ENCODE measurements around the gene SPRING1.
"Not testable (repeated sequence)": the region's sequence is repeated elsewhere in the genome, so short reads cannot be mapped to it uniquely, and the experiment has no call there.

The SPRING1 gene

DNA sequence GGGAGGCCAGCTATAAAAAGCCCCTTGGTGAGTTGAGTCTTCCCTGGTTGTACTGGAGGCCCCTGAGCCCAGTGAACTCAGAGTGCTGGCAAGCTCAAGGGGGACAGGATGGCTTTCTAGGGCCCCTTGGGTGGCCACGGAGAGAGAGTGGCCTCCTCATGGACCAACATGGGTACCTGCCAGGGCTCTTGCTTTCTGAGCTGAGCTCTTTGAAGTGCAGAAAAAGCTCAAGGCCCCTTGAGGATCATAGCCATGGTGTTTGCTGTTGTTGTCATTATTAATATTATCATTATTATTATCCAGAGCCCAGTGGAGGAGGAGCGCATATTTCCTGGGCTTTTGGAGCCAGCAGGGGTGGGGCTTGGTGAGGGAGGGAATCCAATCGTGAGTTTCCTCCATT, 6.9 kb upstream of the SPRING1 start:
- no peak for DNase-seq (ENCODE audit: low read depth, low spot score)
- no peak overlapping the region for H3K27ac ChIP-seq

DNA sequence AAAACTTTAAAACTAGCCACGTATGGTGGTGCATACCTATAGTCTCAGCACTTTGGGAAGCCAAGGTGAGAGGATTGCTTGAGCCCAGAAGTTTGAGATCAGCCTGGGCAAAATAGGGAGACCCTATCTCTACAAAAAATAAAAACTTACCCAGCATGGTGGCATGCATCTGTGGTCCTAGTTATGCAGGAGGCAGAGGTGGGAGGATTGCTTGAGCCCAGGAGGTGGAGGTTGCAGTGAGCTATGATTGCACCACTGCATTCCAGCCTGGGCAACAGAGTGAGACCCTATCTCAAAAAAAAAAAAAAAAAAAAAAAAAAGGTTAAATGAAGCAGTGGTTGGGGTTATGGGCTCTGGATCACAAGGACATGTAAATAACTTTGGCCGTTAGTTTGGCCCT, 4.9 kb upstream of the SPRING1 start:
- DNase-seq (ENCODE audit: low read depth, low spot score); H3K27ac ChIP-seq: not testable (repeated sequence)

DNA sequence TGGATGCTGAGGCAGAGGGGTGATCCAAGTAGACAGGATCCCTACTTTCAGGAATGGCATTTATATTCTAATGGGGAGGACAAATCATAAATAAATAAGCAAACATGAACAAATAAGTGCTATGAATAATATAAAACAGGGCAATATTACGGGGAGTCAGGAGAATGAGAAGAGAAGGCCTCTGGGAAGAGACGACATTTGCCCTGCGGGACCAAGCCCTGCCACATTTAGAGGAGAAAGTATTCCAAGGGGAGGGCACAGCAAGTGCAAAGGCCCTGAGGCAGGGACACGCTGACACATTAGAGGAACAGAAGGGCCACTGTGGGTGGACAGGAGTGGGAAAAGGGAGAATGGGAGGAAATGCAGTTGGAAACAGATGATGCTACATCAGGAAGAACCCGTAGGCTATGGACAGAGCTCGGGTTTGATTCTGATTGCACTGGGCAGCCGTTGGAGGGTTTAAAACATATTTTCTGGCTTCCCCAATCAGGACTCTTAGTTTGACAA, 1.6 kb upstream of the SPRING1 start:
- no peak for DNase-seq (ENCODE audit: low read depth, low spot score)

DNA sequence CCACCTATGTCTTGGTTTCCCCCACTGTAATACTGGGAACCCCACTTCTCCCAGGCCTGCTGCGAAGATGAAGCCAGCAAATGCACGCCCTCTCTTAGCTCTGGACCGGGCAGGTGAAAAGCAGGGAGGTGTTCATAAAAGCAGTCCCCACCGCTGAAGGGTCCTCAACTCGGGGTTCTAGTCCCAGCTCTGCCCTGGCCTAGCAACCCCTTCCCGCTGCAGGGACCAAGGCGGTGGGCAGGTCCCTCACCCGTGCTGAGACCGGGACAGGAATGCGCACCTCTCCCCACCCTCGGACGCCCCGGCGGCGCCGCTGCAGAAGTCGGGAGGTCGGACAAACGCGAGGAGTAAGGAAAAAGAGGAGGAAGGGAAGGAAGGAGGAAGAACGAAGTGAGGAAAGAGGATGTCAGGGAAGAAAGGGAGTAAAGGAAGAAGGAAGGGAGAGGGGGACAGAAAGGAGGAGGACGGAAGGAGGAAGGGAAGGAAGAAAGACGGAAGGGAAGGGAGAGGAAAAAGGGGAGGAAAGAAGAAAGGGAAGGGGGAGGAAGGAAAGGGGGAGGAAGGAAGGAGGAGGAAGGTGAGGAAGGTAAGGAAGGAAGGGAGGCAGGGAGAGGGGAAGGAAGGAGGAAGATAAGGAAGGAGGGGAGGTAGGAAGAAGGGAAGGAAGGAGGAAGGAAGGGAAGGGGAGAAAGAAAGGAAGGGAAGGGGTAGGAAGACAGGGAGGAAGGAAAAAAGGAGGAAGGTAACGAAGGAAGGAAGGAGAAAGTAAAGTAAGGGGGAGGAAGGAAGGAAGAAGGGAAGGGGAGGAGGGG, 701 bp downstream of the SPRING1 start:
- no peak for DNase-seq (ENCODE audit: low read depth, low spot score)
- peak overlapping the region; percentile 21 for H3K27ac ChIP-seq

More for the DNA sequence above, 1.6 kb upstream of the SPRING1 start:
- H3K27ac ChIP-seq, result no peak overlapping the region

DNA sequence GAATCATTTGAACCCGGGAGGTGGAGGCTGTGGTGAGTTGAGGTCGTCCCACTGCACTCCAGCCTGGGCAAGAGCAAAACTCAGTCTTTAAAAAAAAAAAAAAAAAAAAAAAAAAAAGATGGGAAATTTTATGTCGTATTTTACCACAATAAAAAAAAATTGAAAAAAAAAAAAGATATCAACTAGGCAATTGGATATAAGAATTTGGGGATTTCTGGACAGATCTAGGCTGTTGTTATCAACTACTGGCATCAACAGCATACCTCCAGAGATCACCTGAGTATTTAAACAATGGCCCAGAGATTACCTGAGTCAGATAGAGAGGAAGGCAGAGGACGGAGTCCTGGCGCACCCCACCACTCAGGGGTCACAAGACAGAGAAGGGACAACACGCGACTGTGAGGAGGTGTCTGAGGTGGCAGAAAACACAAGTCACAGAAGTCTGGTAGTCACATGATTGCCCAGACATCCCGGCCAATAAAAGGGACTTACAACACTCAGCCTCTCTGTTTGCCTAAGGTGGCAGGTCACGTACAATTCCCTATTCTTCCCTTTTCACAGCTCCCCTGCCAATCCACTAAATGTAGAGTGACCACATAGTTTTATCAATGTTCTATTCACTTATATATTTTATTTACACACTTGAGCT, 1.8 kb downstream of the SPRING1 start:
- H3K27ac ChIP-seq, result no peak overlapping the region
- no peak for DNase-seq (ENCODE audit: low read depth, low spot score)

DNA sequence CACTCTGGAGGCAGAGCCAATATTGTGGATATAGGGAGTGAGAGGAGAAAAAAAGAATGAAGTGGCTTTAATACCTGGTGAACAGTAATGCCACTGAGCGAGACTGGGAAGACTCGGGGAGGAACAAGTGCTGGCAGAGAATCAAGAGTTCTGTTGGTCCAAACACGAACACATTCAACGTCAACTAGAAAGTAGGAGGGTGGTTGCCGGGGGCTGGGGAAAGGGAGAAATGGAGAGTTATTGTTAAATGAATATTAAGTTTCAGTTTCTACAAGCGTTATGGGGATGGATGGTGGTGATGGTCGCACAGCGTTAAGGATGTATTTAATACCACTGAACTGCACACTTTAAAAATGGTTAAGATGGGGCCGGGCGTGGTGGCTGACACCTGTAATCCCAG, 2.8 kb downstream of the SPRING1 start:
- DNase-seq (ENCODE audit: low read depth, low spot score), result no peak
- H3K27ac ChIP-seq, result no peak overlapping the region

DNA sequence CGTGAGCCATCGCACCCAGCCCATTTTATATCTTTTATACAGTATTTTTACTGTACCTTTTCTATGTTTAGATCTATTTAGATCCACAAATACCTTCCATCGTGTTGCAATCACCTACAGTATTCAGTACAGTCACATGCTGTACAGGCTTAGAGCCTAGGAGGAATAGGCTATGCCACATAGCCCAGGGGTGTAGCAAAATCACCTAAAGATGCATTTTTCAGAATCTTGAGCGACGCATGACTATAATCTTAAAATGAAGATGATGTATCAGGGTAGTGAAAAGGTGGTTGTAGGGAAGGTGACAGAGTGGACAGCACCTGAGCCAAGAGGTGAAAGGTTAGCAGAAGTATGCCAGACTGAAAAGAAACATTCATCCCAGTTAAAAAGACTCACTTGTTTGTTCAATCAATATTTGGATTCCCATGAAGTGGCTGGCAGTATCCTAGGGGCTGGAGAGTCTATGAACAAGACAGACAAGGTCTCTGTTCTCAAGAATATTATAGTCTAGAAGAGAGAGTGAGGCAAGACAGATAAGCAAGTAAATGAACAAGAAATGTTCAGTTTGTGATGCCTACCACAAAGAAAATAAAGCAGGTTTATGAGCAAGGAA, 3.6 kb downstream of the SPRING1 start:
- H3K27ac ChIP-seq, result no peak overlapping the region
- no peak for DNase-seq (ENCODE audit: low read depth, low spot score)

DNA sequence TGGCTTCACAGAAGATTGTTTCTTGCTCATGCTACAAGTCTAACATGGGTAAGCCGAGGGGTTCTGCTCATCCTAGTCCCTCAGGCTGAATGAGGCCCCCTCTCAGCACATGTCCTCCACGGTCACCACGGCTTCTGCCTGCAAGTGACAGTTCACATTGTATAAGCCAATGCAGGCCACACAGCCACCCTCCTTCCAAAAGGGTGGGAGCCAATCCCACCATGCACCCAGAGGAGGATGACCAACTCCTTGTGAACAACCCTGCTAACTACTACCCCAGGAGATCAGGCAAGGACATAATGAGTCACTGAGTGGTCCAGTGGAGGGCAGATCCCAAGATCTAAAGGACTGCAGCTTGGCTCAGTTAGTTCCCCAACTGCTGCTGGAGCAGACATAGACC, 6.1 kb downstream of the SPRING1 start:
- H3K27ac ChIP-seq, result no peak overlapping the region
- no peak for DNase-seq (ENCODE audit: low read depth, low spot score)

DNA sequence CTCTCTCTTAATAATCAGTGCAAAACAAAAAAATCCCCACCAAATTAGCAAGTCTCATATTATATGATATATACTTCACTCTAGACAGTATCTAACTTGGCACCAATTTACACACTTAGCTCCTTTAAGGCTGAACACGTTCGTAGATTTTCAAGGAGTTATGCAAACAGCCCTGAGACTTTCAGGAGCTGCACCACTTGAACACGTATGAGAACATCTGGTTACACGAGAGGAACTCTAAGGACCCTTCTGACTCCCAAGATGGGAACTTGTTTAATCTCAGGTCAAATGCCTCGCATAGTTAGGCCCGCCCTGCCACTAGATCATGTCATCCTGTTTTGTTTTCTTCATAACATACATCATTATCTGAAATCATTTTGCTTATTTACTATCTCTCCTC, 10.0 kb downstream of the SPRING1 start:
- H3K27ac ChIP-seq, result no peak overlapping the region
- DNase-seq (ENCODE audit: low read depth, low spot score), result no peak

DNA sequence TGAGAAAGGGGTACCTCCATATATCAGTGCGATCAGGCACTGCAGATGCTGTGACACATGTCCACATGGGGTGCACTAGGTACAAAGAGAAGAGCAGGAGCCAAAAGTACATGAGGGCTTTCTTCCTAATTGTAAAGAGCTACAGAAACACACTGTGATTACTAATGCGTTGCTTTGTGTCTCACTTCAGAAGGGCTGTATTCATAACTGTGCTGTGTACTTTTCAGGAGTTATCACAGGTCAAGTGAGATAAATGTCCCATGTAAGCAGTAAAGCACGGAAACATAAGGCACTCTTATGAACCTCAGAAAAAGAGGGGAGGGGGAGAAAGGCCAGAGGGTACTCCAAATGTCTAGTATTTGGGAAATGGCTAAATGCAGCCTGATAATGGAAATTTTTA, 10.6 kb downstream of the SPRING1 start:
- no peak for DNase-seq (ENCODE audit: low read depth, low spot score)

DNA sequence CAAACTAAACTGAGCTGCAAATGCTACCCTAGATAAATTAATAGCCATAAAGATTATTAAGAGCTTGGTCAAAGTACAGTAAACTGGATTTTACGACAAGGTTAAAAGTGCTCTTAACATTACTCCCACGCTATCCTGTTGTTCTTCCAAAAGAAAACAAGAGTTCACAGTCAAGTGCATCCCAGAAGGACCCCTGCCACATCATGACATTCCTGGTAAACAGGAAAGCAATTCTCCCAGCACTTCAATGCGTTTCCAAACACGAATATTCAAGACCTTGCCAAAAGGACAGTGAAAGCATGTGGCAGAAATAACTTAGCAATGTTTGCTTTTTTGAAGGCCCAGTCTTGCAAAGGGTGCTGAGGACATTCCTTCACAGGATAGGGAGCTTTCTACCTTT, 11.2 kb downstream of the SPRING1 start:
- no peak overlapping the region for H3K27ac ChIP-seq
- DNase-seq (ENCODE audit: low read depth, low spot score), result no peak

More for the DNA sequence above, 10.6 kb downstream of the SPRING1 start:
- no peak overlapping the region for H3K27ac ChIP-seq

DNA sequence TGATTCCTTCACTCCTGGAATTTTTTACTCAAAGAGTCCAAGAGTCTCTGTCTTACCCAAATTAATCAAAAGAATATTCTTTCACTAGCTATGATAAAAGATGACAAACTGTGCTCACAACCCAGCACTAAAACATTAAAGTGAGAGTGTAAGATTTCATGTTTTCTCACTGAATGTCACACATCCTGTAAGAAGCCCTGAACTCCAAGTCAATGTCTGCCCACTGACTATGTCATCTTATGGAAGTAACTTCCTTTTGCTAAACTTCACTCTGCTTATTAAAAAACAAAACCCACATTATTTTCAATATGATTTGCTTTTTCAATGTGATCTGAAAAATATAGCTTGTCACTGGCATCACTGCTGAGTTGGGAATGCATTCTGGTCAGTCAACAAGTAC, 15.6 kb downstream of the SPRING1 start:
- no peak for DNase-seq (ENCODE audit: low read depth, low spot score)

DNA sequence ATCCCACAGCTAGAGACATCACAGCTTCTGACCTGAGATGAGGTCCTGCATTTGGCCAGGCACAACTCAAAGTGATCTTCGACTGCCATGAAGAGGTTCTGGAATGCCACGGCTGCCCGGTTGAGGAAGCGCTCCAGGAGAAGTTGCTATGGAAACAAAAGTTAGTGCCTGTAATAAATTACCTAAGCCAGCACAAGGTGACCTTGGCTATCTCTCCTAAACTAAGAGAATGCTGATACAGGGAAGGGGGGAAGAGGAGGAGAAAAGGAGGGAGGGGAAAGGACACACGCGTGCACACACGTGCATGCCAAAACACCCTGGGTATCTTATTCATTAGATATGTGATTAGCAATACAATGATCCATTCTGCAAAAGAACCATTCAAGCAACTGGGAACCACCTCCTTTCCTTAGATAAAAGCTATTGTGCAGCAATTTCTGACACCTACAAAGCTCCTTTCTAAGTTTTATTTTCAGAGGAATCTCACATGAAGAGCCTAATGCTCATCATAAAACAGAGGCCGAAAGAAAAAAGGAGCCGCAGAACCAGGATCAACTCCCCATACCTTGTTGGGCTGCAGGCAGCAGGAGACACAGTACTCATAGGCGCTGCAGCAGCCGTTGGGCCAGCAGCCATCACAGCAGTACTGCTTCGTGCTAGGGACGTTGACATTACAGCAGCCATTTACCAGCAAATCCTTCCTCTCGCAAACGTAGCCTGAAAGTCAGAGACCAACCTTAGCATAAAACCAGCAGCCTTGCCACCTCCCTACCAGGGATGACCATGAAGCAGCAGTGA, 17.9 kb downstream of the SPRING1 start:
- DNase-seq (ENCODE audit: low read depth, low spot score), result no peak
- no peak overlapping the region for H3K27ac ChIP-seq

More for the DNA sequence above, 15.6 kb downstream of the SPRING1 start:
- no peak overlapping the region for H3K27ac ChIP-seq

DNA sequence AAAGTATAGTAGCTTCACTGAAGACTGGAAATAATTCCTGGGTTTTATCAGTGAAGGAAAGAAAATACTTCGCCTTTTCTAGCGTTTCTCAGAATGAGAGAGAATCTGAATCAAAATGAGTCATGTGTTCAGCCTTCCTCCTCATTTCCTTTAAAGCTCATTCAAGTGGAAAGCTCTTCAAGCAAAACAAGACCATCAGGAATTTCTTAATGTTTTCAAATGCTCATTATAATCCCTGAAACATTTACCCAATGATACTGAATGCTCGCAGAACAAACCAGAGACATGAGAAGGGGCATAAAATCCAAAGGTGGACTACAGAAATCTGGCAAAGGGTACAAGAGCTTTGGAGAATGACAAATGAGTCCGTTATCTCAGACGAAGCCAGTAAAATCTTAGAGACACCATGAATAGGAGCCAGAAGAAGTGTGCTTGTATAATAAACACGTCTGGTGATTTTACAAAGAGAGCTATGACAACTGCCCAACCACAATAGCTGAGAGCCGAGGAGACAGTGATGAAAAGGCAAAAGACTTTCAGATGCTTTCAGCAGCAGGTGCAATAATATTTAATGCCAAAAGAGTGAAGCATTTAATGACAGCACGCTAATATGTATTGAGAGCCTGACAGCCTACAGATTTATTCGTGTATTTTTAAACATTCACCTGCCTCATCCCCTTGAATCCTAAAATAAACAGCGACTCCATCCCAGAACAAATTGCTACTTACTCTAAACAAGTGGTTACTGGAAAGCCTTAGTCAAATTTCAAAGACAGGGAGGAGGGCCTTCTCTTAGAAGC, 19.0 kb downstream of the SPRING1 start:
- no peak overlapping the region for H3K27ac ChIP-seq
- no peak for DNase-seq (ENCODE audit: low read depth, low spot score)

DNA sequence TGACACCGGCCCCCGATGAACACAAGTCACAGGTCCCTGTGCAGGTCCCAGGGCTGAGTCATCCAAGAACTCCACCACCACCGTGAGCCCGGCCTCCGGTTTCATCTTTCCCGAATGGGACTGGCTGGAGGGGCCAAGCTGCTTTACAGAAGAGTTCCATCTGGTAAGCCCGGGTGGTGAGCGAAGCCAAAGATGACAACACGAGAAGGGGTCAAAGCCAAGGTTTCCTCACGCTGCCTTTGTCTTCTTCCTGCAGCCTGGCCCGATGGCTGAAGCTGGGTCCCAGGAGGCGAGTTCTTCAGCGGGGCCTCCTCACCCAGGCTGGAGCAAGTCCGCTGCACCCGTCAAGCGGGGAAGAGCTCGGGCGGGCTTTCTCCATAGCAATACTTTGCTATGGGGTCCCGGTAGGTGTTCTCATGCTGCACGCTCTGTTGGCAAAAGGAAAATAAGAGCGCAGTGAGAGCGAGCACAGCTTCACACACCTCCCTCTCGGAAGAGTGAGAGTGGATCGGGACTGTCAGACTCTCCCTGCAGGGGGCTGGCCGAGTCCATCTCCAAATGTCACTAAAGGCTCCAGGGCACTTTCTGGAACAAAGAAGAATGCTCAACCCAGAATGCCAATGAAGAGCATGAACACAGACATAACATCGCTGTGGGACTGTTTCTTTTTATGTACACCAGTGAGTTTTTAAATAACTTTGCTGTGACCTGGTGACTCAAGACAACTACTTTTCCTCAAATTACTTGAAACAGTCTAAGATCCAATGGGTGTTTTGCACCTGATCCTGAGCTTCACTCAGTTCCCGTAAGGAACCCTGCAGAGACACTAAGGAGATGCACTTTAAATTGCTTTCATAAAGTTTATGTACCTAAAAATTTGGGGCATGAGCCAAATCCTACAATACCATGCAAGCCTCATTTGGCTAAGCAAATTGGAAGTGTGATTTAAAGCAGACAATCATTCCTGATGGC, 20.1 kb downstream of the SPRING1 start:
- H3K27ac ChIP-seq, result no peak overlapping the region
- DNase-seq (ENCODE audit: low read depth, low spot score), result no peak

DNA sequence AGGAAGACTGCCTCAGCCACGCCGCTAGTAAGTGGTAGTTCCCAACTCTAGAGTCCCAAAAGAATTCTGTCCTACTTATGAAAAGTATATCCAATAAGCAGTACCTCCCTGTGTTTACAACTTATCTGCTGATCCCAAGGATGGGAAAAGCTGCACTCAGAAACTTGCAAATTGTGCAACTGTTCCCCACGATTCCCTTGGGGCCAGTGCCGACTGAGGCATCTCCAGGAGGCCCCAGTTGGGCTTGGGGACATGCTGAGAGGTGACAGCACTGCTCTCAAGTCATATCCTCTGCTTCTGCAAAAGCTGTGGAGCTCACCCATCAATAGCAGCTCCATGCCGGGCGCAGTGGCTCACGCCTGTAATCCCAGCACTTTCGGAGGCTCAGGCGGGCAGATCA, 23.7 kb downstream of the SPRING1 start:
- H3K27ac ChIP-seq, result no peak overlapping the region
- no peak for DNase-seq (ENCODE audit: low read depth, low spot score)

DNA sequence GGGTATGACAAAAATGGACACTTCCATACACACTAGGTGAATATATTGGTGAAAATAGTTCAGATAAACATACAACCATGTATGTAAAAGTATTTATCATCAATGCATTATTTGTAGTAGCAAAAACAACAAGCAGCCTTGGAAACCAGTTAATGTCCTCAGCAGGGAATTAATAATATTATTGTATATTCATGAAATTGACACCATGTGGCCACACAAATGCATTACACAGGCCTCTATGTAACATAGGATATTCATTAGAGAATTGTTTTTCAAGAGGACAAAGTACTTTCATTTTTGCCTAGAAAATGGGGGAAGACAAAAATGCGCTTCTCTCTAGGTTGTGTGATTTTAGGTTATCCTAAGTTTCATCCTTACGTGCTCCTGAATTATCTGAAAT, 24.3 kb downstream of the SPRING1 start:
- no peak for DNase-seq (ENCODE audit: low read depth, low spot score)
- H3K27ac ChIP-seq, result no peak overlapping the region

DNA sequence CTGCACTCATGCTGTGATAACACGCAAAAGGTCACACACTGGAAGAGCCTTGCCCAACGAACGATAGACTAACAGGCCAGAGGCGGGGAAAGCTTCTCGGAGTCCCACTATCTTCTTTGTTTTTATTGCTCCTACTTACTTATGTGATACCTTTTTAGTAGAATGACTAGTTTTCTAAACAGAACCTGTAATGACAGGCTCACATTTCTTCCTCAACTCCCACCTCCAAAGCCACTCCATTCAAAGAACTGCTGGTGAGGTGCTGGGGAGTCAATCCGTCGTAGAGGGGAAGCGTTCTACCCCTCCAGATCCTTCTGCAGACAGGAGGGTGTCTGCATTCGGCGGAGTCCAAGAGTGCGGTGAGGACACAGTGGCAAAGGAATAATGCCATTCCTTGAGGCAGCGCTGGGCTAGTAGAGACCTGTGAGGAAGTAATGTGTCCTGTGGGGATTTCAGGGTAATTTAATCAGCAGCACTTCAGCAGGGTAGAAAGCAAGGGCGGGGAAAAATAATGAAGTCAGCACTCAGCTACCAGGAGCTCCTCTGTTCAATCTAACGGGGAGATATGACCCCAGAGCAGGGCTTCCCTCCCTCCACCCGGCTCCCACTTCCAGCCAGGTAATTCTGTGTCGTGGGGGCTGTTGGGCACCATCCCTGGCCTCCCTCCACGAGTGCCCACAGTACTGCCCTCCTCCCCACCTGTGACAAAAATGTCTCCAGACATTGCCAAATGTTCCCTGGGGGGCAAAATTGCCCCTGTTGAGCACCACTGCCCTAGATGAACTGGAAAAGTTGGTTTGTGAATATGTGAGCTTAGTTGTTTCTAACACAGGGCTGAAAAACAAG, 25.2 kb downstream of the SPRING1 start:
- DNase-seq (ENCODE audit: low read depth, low spot score), result no peak

More for the DNA sequence above, 25.2 kb downstream of the SPRING1 start:
- H3K27ac ChIP-seq, result peak overlapping the region; percentile 42
